GM19397 (cell line): ENCODE measurements around the gene LRRC7.
"Not testable (repeated sequence)": the region's sequence is repeated elsewhere in the genome, so short reads cannot be mapped to it uniquely, and the experiment has no call there.

Experiments
- ATAC-seq: cut with Tn5 transposase; IDR thresholded peaks from one replicate; pipeline ENCODE4 v1.9.1; 2021; ENCODE audit warnings: mild to moderate bottlenecking, moderate library complexity; ENCODE audit not compliant: unreplicated experiment

The LRRC7 gene

GRCh38 chr1:69946935-69947334 is 379.2 kb downstream of the LRRC7 start:
- no peak for ATAC-seq

- no peak for ATAC-seq
These were observed 380.1 kb downstream of the LRRC7 start for GRCh38 chr1:69947837-69948236.

- ATAC-seq, result no peak
These were observed 385.0 kb downstream of the LRRC7 start for GRCh38 chr1:69952676-69953075.

- not testable (repeated sequence) for ATAC-seq
These were observed 394.7 kb downstream of the LRRC7 start for GRCh38 chr1:69962452-69962851.

- ATAC-seq, result no peak
These were observed 399.6 kb downstream of the LRRC7 start for GRCh38 chr1:69967245-69967766.

GRCh38 chr1:69976896-69977295 is 409.2 kb downstream of the LRRC7 start:
- ATAC-seq, result no peak

GRCh38 chr1:69982992-69983391 is 415.3 kb downstream of the LRRC7 start:
- ATAC-seq, result no peak

- ATAC-seq, result no peak
These were observed 417.7 kb downstream of the LRRC7 start for GRCh38 chr1:69985376-69985775.

- ATAC-seq, result no peak
These were observed 418.2 kb downstream of the LRRC7 start for GRCh38 chr1:69985901-69986439.

- no peak for ATAC-seq
These were observed 420.2 kb downstream of the LRRC7 start for GRCh38 chr1:69987881-69988280.

- no peak for ATAC-seq
These were observed 423.9 kb downstream of the LRRC7 start for GRCh38 chr1:69991644-69992043.

GRCh38 chr1:69992594-69992993 is 424.9 kb downstream of the LRRC7 start:
- no peak for ATAC-seq

GRCh38 chr1:69993810-69994209 is 426.1 kb downstream of the LRRC7 start:
- no peak for ATAC-seq

GRCh38 chr1:69994241-69994640 is 426.5 kb downstream of the LRRC7 start:
- no peak for ATAC-seq

- no peak for ATAC-seq
These were observed 431.1 kb downstream of the LRRC7 start for GRCh38 chr1:69998847-69999246.

GRCh38 chr1:70003211-70003908 is 435.6 kb downstream of the LRRC7 start:
- no peak for ATAC-seq

GRCh38 chr1:70005386-70006034 is 437.8 kb downstream of the LRRC7 start:
- no peak for ATAC-seq

GRCh38 chr1:70008660-70009059 is 440.9 kb downstream of the LRRC7 start:
- ATAC-seq, result no peak

- no peak for ATAC-seq
These were observed 450.0 kb downstream of the LRRC7 start for GRCh38 chr1:70017770-70018169.

GRCh38 chr1:70024272-70024671 is 456.6 kb downstream of the LRRC7 start:
- no peak for ATAC-seq

GRCh38 chr1:70025052-70025451 is 457.3 kb downstream of the LRRC7 start:
- ATAC-seq, result no peak

GRCh38 chr1:70025846-70026245 is 458.1 kb downstream of the LRRC7 start:
- no peak for ATAC-seq
